IPS DF 6.9 (cell line): Measurements from ENCODE around the gene ZNF747.

Experiments used
- DNase-seq: peaks from one replicate; pipeline ENCODE4 v3.0.0-alpha.2; 2013; ENCODE audit warnings: low read depth, low spot score
- H3K27ac ChIP-seq: one replicate; pipeline ENCODE4 v1.5.1; 2013; ENCODE audit warnings: low read length, control low read depth
- H3K27me3 ChIP-seq: 2 replicates; pipeline ENCODE4 v1.6.1; 2013; ENCODE audit warnings: mild to moderate bottlenecking, low read length; ENCODE audit not compliant: control insufficient read depth, insufficient read depth
- H3K36me3 ChIP-seq: 2 replicates; pipeline ENCODE4 v1.6.1; 2013; ENCODE audit warnings: low read length; ENCODE audit not compliant: control insufficient read depth, insufficient read depth
- H3K4me1 ChIP-seq: 2 replicates; pipeline ENCODE4 v1.6.1; 2013; ENCODE audit warnings: low read length; ENCODE audit not compliant: control insufficient read depth, insufficient read depth
- H3K4me3 ChIP-seq: 2 replicates; pipeline ENCODE4 v1.5.1; 2013; ENCODE audit warnings: mild to moderate bottlenecking, low read length
- H3K9me3 ChIP-seq: 2 replicates; pipeline ENCODE4 v1.6.1; 2013; ENCODE audit warnings: low read length, inconsistent platforms; ENCODE audit not compliant: control insufficient read depth, insufficient read depth
- WGBS: extraction: QIAGEN DNeasy Blood & Tissue Kit; methylation state at CpG from one replicate; pipeline ENCODE4 v1.1.7; 2013; ENCODE audit warnings: mixed read lengths, missing lambda C conversion rate; ENCODE audit not compliant: insufficient read length, insufficient coverage; 5-methylcytosine and 5-hydroxymethylcytosine counted together

ZNF747 gene

GRCh38 chr16:30567991-30568638 is 33.5 kb upstream of the ZNF747 start:
- DNase-seq: no peak
- H3K27me3 ChIP-seq: no peaks in the 10 kb centered on the region
- H3K36me3 ChIP-seq: no peaks in the 10 kb centered on the region
- peaks cover 1% of the 10 kb centered on the region for H3K4me1 ChIP-seq
- no peak overlapping the region for H3K27ac ChIP-seq
- no peaks in the 10 kb centered on the region for H3K9me3 ChIP-seq
- WGBS: no CpG with 5 or more reads among the region's 6 CpGs
- H3K4me3 ChIP-seq: no peak overlapping the region

DNA sequence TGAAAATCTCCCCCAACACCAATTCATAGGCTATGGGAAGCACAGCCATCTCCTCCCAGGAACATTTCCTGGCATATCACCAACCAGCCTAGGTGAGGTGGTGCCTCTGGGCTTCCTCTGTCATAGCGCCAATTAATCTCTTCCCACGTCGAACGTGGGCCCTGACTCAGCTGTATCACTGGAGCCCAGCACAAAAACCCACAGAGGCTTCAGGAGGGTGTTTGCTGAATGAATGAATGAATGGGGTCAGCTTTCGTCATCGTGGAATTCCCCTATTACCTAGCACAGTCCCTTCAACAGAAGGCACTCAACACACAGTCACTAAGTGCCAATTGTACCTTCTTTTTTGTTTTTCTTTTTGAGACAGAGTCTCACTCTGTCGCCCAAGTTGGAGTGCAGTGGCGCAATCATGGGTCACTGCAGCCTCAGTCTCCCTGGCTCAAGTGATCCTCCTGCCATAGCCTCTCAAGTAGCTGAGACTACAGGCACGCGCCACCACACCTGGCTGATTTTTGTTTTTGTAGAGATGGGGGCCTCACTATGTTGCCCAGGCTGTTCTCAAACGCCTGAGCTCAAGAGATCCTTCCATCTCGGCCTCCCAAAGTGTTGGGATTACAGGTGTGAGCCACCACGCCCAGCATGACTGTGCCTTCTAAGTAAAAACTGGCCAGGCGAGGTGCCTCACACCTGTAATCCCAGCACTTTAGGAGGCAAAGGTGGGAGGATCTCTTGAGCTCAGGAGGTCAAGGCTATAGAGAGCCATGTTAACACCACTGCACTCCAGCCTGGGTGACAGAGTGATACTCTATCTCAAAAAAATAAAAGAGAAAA is 32.7 kb upstream of the ZNF747 start:
- WGBS: no CpG with 5 or more reads among the region's 14 CpGs
- Histone ChIP-seq H3K9me3 (no peaks in the 10 kb centered on the region), H3K4me1 (peaks cover 1% of the 10 kb centered on the region), H3K36me3 (no peaks in the 10 kb centered on the region), H3K27me3 (no peaks in the 10 kb centered on the region), H3K4me3 (no peak overlapping the region), H3K27ac (no peak overlapping the region)
- no peak for DNase-seq

DNA sequence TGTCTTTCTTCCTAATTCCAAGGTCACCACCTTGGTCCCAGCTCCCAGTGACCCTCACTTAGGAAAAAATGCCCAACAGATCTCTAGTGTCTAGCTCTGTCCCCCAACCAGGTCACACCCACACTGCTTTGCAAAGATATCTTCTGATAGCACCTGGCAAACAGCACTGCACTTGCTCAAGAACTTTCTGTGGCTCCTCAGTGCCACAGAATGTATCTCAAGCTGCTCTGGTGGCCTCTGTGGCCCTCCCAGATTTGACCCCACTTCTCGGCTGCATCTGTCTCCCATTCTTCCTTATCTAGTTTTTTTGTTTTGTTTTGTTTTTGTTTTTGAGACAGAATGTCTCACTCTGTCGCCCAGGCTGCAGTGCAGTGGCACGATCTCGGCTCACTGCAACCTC is 31.9 kb upstream of the ZNF747 start:
- Histone ChIP-seq H3K9me3 (no peaks in the 10 kb centered on the region), H3K4me3 (no peak overlapping the region), H3K27ac (no peak overlapping the region), H3K36me3 (no peaks in the 10 kb centered on the region), H3K27me3 (no peaks in the 10 kb centered on the region), H3K4me1 (peaks cover 1% of the 10 kb centered on the region)
- WGBS: no CpG with 5 or more reads among the region's 4 CpGs
- DNase-seq: no peak

DNA sequence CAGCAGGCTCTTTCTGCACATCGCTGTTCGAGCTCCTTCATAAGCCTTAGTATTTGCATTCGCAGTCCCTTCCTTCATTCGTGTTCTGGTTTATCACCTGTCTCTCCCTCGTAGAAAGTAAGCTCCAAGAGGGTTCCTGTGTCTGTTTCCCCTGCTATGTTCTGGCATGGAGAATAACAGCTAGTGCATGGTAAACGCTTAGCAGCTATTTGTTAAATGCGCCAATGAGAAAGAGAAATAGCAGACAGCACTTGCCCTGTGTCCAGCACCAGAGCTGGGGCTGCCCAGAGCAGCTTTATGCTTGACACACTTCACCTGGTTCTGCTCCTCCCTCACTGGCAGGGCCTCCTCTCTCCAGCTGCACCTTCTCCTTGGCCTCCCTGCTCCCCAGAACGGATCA is 31.3 kb upstream of the ZNF747 start:
- no peak for DNase-seq
- Histone ChIP-seq H3K4me1 (peaks cover 1% of the 10 kb centered on the region), H3K27me3 (no peaks in the 10 kb centered on the region), H3K27ac (no peak overlapping the region), H3K9me3 (no peaks in the 10 kb centered on the region), H3K4me3 (no peak overlapping the region), H3K36me3 (no peaks in the 10 kb centered on the region)
- WGBS: no CpG with 5 or more reads among the region's 8 CpGs

DNA sequence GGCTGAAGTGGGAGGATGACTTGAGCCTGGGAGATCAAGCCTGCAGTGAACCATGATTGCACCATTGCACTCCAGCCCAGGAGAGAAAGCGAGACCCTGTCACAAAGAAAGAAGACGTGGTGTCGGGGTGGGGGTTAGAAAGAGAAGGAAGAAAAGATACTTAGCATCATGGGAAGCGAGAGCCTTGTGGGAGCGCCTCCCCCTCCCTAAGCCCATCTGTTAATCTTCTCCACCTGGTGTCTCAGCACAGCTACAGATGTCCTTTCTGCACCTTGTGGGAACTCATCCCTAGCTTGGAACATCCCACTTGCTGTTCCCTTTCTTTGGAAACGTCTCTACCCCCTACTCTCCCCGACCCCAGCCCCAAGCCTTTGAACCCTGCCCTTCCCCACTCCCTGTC is 30.9 kb upstream of the ZNF747 start:
- no peak overlapping the region for H3K4me3 ChIP-seq
- no peaks in the 10 kb centered on the region for H3K27me3 ChIP-seq
- H3K27ac ChIP-seq: no peak overlapping the region
- DNase-seq: no peak
- WGBS: no CpG with 5 or more reads among the region's 7 CpGs
- H3K4me1 ChIP-seq: peaks cover 1% of the 10 kb centered on the region
- no peaks in the 10 kb centered on the region for H3K9me3 ChIP-seq
- no peaks in the 10 kb centered on the region for H3K36me3 ChIP-seq

DNA sequence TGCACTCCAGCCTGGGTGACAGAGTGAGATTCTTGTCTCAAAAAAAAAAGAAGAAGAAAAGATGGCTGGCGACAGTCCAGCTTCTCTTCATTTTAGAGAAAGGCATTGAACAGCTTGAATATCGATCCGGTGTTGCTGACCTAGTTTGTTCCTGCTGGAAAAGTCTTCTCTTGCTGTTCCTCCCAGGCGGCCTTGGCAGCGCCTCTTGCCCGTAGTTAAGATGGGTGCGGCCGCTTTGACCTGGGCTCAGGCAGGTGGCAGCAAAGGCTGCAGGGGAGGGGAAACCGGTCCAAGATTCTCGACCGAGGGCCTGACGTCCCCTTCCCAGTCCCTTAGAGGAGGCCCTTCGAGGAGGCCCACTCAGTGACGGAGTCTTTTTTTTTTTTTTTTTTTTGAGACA is 27.4 kb upstream of the ZNF747 start:
- no peak overlapping the region for H3K4me3 ChIP-seq
- DNase-seq: no peak
- H3K27ac ChIP-seq: no peak overlapping the region

DNA sequence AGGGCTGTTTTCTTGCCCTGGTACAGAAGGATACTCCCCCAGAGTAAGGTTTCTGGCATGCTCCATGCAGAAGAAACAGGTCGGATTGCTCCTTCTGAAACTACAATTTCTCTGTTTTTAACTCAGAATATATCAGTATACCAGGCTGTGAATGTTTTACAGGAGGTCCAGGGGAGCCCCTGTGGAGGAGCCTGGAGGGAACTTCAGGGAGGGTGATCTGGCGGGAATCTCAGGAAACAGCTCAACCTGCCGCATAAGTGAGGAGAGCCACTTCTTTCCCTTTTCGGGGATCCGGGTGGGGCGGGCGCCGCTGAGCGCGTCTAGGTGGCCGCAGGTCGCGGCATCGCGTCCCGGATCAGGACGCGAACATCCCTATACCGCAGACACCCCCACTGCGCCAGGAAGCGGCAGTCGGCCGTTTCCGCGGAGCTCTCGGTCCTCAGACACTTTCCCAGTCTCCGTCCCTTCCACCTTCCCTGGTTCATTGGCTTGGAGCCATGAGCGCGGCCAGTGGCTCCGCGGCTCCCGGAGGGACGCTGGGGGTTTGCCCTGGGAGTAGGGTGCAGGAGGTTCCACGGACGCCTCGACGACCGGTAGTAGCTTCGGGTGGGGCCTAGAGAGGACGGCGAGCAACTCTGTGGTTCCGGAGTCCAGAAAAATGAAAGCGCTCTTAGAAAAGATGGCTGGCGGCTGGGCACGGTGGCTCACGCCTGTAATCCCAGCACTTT is 26.6 kb upstream of the ZNF747 start:
- H3K4me1 ChIP-seq: no peaks in the 10 kb centered on the region
- no peaks in the 10 kb centered on the region for H3K9me3 ChIP-seq
- no peak overlapping the region for H3K27ac ChIP-seq
- no peaks in the 10 kb centered on the region for H3K27me3 ChIP-seq
- H3K4me3 ChIP-seq: no peak overlapping the region
- WGBS: no CpG with 5 or more reads among the region's 46 CpGs
- H3K36me3 ChIP-seq: no peaks in the 10 kb centered on the region
- DNase-seq: no peak

More for the DNA sequence above, 27.4 kb upstream of the ZNF747 start:
- Histone ChIP-seq H3K27me3 (no peaks in the 10 kb centered on the region), H3K4me1 (no peaks in the 10 kb centered on the region), H3K36me3 (no peaks in the 10 kb centered on the region), H3K9me3 (no peaks in the 10 kb centered on the region)
- no CpG with 5 or more reads among the region's 14 CpGs for WGBS

- peaks cover 7% of the 10 kb centered on the region; the same call in 1 of the 2 replicates for H3K36me3 ChIP-seq
- no peaks in the 10 kb centered on the region for H3K27me3 ChIP-seq
- no peak overlapping the region for H3K4me3 ChIP-seq
- H3K27ac ChIP-seq: no peak overlapping the region
- no CpG with 5 or more reads among the region's 6 CpGs for WGBS
- H3K9me3 ChIP-seq: no peaks in the 10 kb centered on the region
- no peak for DNase-seq
- H3K4me1 ChIP-seq: peaks cover 3% of the 10 kb centered on the region; the same call in 1 of the 2 replicates
Observed at GRCh38 chr16:30559690-30560089, 25.0 kb upstream of the ZNF747 start.

DNA sequence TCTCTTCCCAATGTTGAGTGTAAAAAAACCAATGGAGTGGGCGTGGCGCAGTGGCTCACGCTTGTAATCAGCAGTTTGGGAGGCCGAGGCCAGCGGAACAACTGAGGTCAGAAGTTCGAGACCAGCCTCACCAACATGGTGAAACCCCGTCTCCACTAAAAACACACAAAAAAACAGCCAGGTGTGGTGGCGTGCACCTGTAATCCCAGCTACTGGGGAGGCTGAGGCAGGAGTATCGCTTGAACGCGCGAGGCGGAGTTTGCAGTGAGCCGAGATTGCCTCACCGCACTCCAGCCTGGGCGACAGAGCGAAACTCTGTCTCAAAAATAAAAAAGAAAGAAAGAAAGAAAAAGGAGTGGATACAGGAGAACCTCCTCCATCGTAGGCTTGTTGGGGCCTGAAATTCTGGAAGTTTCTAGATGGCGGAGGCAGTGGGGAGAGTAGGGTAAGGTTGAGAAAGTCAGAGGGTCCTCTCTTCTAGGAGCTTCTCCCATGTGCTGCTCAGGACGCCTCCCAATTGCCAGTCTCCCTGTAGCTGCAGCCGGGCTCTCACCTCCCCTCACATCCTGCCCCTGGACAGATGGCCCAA is 24.2 kb upstream of the ZNF747 start:
- H3K4me3 ChIP-seq: no peak overlapping the region; the same call in 1 of the 2 replicates
- H3K27me3 ChIP-seq: no peaks in the 10 kb centered on the region
- no peak overlapping the region for H3K27ac ChIP-seq
- H3K9me3 ChIP-seq: no peaks in the 10 kb centered on the region
- DNase-seq: no peak
- H3K4me1 ChIP-seq: peaks cover 3% of the 10 kb centered on the region; the same call in 1 of the 2 replicates
- WGBS: no CpG with 5 or more reads among the region's 21 CpGs
- peaks cover 7% of the 10 kb centered on the region; the same call in 1 of the 2 replicates for H3K36me3 ChIP-seq
